ENCODE results near the gene CTSV.
"Not testable (repeated sequence)": the region's sequence is repeated elsewhere in the genome, so short reads cannot be mapped to it uniquely, and the experiment has no call there.

The CTSV gene

DNA sequence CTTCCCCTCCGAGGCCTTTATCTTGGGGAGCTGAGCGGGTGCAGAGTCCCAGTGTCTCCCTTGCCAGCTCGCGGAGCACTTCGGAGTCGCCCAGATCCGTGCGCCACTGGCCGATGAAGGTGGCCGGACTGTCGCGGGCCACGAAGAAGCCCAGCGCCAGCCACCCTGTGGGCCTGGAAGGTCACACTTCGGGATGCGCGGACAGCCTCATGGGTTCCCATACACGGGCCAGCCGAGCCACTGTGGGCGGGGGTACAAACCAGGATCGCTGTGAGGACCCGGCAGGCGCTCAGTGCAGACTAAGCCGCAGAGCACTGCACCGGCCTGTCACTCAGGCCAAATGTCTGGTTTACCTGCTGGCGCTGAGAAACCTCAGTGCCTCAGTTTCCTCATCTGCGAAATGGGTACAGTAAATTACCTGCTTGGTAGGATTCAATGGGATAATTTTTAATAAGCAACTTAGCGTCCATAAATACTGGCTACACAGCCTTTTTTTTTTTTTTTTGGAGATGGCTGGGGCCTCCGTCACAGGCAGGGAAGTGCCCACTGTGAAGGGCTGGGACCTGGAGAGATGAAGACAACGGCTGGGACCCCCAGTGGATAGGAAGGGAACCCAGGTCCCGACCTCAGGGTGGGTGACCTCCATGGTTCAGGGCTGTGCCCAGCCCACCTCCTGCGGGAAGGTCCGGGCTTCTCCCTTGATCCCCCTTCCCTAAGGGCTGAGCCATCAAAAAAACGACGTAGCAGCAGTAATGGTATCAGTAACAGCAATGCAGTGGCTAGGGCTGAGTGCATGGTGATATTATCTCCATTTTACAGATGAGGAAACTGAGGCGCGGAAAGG, 38.7 kb upstream of the CTSV start:
- ATAC-seq: no peak
- TF ChIP-seq BACH2 (CRISPR knock-in tag; IDR thresholded peaks at IDR 0.05; ENCODE audit: borderline replicate concordance) (no peak), ZFP30 (CRISPR knock-in tag; IDR thresholded peaks at IDR 0.05) (no peak), TCF4 (CRISPR knock-in tag; IDR thresholded peaks at IDR 0.05; ENCODE audit: borderline replicate concordance) (no peak), ESRRG (CRISPR knock-in tag; IDR thresholded peaks at IDR 0.05) (no peak), ARNTL (CRISPR knock-in tag; IDR thresholded peaks at IDR 0.05; ENCODE audit: borderline replicate concordance, low read depth) (no peak), SNAI2 (CRISPR knock-in tag; IDR thresholded peaks at IDR 0.05) (no peak), TOX (CRISPR knock-in tag; IDR thresholded peaks at IDR 0.05; ENCODE audit: borderline replicate concordance) (no peak), ZNF565 (CRISPR knock-in tag; conservative IDR thresholded peaks at IDR 0.05; ENCODE audit: low read depth) (no peak), CSDC2 (CRISPR knock-in tag; IDR thresholded peaks at IDR 0.05) (no peak), RARB (CRISPR knock-in tag; IDR thresholded peaks at IDR 0.05) (no peak)
- TF ChIP-seq, protein P1, sequence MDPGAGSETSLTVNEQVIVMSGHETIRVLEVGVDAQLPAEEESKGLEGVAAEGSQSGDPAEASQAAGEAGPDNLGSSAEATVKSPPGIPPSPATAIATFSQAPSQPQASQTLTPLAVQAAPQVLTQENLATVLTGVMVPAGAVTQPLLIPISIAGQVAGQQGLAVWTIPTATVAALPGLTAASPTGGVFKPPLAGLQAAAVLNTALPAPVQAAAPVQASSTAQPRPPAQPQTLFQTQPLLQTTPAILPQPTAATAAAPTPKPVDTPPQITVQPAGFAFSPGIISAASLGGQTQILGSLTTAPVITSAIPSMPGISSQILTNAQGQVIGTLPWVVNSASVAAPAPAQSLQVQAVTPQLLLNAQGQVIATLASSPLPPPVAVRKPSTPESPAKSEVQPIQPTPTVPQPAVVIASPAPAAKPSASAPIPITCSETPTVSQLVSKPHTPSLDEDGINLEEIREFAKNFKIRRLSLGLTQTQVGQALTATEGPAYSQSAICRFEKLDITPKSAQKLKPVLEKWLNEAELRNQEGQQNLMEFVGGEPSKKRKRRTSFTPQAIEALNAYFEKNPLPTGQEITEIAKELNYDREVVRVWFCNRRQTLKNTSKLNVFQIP (CRISPR knock-in tag; IDR thresholded peaks at IDR 0.05; ENCODE audit: borderline replicate concordance, low read depth): no peak
- TF ChIP-seq, protein P2, sequence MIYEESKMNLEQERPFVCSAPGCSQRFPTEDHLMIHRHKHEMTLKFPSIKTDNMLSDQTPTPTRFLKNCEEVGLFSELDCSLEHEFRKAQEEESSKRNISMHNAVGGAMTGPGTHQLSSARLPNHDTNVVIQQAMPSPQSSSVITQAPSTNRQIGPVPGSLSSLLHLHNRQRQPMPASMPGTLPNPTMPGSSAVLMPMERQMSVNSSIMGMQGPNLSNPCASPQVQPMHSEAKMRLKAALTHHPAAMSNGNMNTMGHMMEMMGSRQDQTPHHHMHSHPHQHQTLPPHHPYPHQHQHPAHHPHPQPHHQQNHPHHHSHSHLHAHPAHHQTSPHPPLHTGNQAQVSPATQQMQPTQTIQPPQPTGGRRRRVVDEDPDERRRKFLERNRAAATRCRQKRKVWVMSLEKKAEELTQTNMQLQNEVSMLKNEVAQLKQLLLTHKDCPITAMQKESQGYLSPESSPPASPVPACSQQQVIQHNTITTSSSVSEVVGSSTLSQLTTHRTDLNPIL (CRISPR knock-in tag; IDR thresholded peaks at IDR 0.05; ENCODE audit: low read depth): no peak
- TF ChIP-seq, protein P3, sequence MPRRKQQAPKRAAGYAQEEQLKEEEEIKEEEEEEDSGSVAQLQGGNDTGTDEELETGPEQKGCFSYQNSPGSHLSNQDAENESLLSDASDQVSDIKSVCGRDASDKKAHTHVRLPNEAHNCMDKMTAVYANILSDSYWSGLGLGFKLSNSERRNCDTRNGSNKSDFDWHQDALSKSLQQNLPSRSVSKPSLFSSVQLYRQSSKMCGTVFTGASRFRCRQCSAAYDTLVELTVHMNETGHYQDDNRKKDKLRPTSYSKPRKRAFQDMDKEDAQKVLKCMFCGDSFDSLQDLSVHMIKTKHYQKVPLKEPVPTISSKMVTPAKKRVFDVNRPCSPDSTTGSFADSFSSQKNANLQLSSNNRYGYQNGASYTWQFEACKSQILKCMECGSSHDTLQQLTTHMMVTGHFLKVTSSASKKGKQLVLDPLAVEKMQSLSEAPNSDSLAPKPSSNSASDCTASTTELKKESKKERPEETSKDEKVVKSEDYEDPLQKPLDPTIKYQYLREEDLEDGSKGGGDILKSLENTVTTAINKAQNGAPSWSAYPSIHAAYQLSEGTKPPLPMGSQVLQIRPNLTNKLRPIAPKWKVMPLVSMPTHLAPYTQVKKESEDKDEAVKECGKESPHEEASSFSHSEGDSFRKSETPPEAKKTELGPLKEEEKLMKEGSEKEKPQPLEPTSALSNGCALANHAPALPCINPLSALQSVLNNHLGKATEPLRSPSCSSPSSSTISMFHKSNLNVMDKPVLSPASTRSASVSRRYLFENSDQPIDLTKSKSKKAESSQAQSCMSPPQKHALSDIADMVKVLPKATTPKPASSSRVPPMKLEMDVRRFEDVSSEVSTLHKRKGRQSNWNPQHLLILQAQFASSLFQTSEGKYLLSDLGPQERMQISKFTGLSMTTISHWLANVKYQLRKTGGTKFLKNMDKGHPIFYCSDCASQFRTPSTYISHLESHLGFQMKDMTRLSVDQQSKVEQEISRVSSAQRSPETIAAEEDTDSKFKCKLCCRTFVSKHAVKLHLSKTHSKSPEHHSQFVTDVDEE (CRISPR knock-in tag; IDR thresholded peaks at IDR 0.05): no peak
- TF ChIP-seq, protein P4, sequence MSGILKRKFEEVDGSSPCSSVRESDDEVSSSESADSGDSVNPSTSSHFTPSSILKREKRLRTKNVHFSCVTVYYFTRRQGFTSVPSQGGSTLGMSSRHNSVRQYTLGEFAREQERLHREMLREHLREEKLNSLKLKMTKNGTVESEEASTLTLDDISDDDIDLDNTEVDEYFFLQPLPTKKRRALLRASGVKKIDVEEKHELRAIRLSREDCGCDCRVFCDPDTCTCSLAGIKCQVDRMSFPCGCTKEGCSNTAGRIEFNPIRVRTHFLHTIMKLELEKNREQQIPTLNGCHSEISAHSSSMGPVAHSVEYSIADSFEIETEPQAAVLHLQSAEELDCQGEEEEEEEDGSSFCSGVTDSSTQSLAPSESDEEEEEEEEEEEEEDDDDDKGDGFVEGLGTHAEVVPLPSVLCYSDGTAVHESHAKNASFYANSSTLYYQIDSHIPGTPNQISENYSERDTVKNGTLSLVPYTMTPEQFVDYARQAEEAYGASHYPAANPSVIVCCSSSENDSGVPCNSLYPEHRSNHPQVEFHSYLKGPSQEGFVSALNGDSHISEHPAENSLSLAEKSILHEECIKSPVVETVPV (CRISPR knock-in tag; IDR thresholded peaks at IDR 0.05): no peak

DNA sequence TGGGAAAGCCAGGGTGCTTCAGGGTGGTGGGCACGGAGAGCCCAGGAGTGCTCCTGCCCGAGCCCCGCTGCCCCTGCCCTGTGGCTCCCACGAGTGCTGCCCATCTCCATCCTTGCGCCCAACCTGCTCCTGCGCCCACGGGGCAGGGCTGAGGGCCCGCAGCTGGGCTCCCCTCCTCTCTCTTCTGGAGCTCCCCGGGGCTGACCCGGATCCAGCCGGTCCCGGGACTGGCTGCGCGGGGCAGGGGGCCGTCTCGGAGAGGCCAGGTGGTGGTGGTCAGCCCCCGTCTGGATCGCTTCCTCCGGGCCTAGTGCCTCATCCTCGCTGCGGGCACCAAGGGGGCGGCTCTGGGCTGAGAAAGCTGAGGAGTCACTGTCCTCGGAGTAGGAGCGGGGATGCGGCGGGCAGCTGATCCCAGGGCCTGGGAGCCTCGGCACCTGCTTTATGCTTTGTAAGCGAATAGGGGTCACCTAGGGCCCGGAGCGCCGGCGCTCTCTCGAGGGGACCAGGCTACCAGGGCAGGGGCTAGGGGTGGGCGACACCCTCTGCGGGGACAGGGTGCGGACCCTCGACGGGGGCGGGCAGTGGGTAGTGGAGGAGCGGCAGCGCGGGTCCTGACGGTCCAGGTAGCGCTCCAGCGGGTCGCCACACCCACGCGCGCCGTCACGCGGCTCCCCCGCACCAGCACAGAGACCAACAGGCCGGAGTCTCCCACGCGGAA, 37.9 kb upstream of the CTSV start:
- ATAC-seq: not testable (repeated sequence)

DNA sequence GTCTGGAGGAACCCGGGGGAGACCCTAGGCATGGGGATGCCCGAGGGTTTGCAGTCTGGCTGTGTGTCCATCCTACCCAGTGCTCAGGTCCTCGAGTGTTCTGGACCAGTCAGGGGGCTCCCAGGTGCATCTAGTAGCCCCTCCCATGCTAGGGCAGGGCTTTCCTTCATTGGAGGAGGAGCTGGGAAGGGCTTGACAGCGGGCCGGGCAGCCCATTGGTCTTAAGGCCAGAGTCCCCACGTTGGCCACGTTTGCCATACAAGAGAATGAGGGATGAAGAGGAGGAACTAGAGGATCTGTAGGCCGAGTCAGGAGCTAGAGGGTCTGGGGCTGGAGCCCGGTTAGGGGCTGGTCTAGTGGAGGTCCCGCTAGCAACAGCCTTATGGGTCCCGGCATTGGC, 37.3 kb upstream of the CTSV start:
- TF ChIP-seq, protein P5, sequence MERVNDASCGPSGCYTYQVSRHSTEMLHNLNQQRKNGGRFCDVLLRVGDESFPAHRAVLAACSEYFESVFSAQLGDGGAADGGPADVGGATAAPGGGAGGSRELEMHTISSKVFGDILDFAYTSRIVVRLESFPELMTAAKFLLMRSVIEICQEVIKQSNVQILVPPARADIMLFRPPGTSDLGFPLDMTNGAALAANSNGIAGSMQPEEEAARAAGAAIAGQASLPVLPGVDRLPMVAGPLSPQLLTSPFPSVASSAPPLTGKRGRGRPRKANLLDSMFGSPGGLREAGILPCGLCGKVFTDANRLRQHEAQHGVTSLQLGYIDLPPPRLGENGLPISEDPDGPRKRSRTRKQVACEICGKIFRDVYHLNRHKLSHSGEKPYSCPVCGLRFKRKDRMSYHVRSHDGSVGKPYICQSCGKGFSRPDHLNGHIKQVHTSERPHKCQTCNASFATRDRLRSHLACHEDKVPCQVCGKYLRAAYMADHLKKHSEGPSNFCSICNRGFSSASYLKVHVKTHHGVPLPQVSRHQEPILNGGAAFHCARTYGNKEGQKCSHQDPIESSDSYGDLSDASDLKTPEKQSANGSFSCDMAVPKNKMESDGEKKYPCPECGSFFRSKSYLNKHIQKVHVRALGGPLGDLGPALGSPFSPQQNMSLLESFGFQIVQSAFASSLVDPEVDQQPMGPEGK (CRISPR knock-in tag; IDR thresholded peaks at IDR 0.05; ENCODE audit: borderline replicate concordance): no peak
- TF ChIP-seq ZNF8 (CRISPR knock-in tag; IDR thresholded peaks at IDR 0.05) (no peak), GLIS3 (CRISPR knock-in tag; IDR thresholded peaks at IDR 0.05) (no peak), ZNF565 (CRISPR knock-in tag; conservative IDR thresholded peaks at IDR 0.05; ENCODE audit: low read depth) (no peak), RARB (CRISPR knock-in tag; IDR thresholded peaks at IDR 0.05) (no peak), BACH2 (CRISPR knock-in tag; IDR thresholded peaks at IDR 0.05; ENCODE audit: borderline replicate concordance) (no peak), TCF4 (CRISPR knock-in tag; IDR thresholded peaks at IDR 0.05; ENCODE audit: borderline replicate concordance) (no peak)
- TF ChIP-seq, protein P4 (CRISPR knock-in tag; IDR thresholded peaks at IDR 0.05): no peak
- TF ChIP-seq, protein P1 (CRISPR knock-in tag; IDR thresholded peaks at IDR 0.05; ENCODE audit: borderline replicate concordance, low read depth): no peak
- no peak for ATAC-seq

Data from SK-N-SH treated with all-trans-retinoic acid at 6 μM for 48 hours (cell line).